HepG2 (cell line): ENCODE data around the gene DIAPH3.

ENCODE experiments used
- AGO2 ChIP-seq: fragments of 200-400 bp; formaldehyde crosslinking; optimal IDR thresholded peaks from 2 replicates; pipeline ENCODE3; 2017; ENCODE audit warnings: mild to moderate bottlenecking, low read depth, low read length, moderate library complexity
- CEBPB ChIP-seq: IDR thresholded peaks from 2 replicates; pipeline ENCODE4 v1.6.1; 2011; ENCODE audit warnings: low read depth, low read length, improper control_type of control experiment, borderline replicate concordance
- GFI1 ChIP-seq: sonication (generic); formaldehyde crosslinking; IDR thresholded peaks from 2 replicates; pipeline ENCODE4 v1.5.0; 2020; ENCODE audit warnings: missing genetic modification reagents, mild to moderate bottlenecking, borderline replicate concordance
- NFE2L2 ChIP-seq: fragments of 150-350 bp; IDR thresholded peaks from 2 replicates; pipeline ENCODE4 v1.6.1; 2014; ENCODE audit warnings: low read length
- SP1 ChIP-seq, 2 experiments: fragments of 450-650 bp in 1 of 2; sonication (generic) in 1 of 2; formaldehyde crosslinking in 1 of 2; IDR thresholded peaks; 2 replicates each; pipeline versions ENCODE4 v1.4.0 to v1.6.1; 2016 to 2020; ENCODE audit warnings: missing genetic modification reagents in 1 of 2
- ZFYVE20 ChIP-seq: sonication (generic); formaldehyde crosslinking; IDR thresholded peaks from 2 replicates; pipeline ENCODE4 v1.8.0; 2023; ENCODE audit warnings: low read depth, mild to moderate bottlenecking, moderate library complexity, missing genetic modification reagents, borderline replicate concordance
- TF ChIP-seq, protein P1 (sequence below): sonication (generic); formaldehyde crosslinking; IDR thresholded peaks from 2 replicates; pipeline ENCODE4 v1.5.0; 2020; ENCODE audit warnings: mild to moderate bottlenecking, missing genetic modification reagents, moderate library complexity
- TF ChIP-seq, protein P2 (sequence below): fragments of 450-650 bp; IDR thresholded peaks from 2 replicates; pipeline ENCODE4 v1.6.1; 2016
- TF ChIP-seq, protein P3 (sequence below): sonication (generic); formaldehyde crosslinking; IDR thresholded peaks from 2 replicates; pipeline ENCODE4 v1.4.0; 2020; ENCODE audit warnings: mild to moderate bottlenecking, missing genetic modification reagents, borderline replicate concordance
- TF ChIP-seq, protein P4 (sequence below): sonication (generic); formaldehyde crosslinking; IDR thresholded peaks from 2 replicates; pipeline ENCODE4 v1.4.0; 2020; ENCODE audit warnings: mild to moderate bottlenecking, missing genetic modification reagents

DNA sequence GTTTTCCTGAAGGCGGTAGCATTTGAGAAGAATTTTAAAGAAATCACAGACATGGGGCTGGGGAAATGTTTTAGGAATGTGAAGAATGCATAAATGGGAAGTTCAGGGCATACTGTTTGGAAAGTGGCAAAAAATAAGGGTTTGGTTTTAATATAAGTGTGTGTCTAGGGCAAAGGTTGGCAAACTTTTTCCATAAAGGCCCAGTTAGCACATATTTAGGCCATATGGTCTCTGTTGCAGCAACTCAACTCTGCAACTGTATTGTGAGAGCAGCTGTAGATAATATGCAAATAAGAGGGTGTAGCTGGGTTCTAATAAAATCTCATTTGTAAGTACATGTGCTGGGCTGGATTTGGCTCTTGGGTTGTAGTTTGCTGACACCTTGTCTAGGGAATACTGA lies 521.9 kb downstream of the DIAPH3 start:
- TF ChIP-seq, protein P1, sequence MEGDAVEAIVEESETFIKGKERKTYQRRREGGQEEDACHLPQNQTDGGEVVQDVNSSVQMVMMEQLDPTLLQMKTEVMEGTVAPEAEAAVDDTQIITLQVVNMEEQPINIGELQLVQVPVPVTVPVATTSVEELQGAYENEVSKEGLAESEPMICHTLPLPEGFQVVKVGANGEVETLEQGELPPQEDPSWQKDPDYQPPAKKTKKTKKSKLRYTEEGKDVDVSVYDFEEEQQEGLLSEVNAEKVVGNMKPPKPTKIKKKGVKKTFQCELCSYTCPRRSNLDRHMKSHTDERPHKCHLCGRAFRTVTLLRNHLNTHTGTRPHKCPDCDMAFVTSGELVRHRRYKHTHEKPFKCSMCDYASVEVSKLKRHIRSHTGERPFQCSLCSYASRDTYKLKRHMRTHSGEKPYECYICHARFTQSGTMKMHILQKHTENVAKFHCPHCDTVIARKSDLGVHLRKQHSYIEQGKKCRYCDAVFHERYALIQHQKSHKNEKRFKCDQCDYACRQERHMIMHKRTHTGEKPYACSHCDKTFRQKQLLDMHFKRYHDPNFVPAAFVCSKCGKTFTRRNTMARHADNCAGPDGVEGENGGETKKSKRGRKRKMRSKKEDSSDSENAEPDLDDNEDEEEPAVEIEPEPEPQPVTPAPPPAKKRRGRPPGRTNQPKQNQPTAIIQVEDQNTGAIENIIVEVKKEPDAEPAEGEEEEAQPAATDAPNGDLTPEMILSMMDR = no peak
- TF ChIP-seq, protein P2, sequence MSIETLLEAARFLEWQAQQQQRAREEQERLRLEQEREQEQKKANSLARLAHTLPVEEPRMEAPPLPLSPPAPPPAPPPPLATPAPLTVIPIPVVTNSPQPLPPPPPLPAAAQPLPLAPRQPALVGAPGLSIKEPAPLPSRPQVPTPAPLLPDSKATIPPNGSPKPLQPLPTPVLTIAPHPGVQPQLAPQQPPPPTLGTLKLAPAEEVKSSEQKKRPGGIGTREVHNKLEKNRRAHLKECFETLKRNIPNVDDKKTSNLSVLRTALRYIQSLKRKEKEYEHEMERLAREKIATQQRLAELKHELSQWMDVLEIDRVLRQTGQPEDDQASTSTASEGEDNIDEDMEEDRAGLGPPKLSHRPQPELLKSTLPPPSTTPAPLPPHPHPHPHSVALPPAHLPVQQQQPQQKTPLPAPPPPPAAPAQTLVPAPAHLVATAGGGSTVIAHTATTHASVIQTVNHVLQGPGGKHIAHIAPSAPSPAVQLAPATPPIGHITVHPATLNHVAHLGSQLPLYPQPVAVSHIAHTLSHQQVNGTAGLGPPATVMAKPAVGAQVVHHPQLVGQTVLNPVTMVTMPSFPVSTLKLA = no peak
- TF ChIP-seq GFI1 = no peak
- no peak for TF ChIP-seq AGO2
- TF ChIP-seq ZFYVE20 (CRISPR knock-in tag) = no peak
- TF ChIP-seq CEBPB = no peak
- no peak for TF ChIP-seq NFE2L2
- TF ChIP-seq, protein P3, sequence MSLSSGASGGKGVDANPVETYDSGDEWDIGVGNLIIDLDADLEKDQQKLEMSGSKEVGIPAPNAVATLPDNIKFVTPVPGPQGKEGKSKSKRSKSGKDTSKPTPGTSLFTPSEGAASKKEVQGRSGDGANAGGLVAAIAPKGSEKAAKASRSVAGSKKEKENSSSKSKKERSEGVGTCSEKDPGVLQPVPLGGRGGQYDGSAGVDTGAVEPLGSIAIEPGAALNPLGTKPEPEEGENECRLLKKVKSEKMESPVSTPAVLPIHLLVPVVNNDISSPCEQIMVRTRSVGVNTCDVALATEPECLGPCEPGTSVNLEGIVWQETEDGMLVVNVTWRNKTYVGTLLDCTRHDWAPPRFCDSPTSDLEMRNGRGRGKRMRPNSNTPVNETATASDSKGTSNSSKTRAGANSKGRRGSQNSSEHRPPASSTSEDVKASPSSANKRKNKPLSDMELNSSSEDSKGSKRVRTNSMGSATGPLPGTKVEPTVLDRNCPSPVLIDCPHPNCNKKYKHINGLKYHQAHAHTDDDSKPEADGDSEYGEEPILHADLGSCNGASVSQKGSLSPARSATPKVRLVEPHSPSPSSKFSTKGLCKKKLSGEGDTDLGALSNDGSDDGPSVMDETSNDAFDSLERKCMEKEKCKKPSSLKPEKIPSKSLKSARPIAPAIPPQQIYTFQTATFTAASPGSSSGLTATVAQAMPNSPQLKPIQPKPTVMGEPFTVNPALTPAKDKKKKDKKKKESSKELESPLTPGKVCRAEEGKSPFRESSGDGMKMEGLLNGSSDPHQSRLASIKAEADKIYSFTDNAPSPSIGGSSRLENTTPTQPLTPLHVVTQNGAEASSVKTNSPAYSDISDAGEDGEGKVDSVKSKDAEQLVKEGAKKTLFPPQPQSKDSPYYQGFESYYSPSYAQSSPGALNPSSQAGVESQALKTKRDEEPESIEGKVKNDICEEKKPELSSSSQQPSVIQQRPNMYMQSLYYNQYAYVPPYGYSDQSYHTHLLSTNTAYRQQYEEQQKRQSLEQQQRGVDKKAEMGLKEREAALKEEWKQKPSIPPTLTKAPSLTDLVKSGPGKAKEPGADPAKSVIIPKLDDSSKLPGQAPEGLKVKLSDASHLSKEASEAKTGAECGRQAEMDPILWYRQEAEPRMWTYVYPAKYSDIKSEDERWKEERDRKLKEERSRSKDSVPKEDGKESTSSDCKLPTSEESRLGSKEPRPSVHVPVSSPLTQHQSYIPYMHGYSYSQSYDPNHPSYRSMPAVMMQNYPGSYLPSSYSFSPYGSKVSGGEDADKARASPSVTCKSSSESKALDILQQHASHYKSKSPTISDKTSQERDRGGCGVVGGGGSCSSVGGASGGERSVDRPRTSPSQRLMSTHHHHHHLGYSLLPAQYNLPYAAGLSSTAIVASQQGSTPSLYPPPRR (CRISPR knock-in tag) = no peak
- TF ChIP-seq, protein P4, sequence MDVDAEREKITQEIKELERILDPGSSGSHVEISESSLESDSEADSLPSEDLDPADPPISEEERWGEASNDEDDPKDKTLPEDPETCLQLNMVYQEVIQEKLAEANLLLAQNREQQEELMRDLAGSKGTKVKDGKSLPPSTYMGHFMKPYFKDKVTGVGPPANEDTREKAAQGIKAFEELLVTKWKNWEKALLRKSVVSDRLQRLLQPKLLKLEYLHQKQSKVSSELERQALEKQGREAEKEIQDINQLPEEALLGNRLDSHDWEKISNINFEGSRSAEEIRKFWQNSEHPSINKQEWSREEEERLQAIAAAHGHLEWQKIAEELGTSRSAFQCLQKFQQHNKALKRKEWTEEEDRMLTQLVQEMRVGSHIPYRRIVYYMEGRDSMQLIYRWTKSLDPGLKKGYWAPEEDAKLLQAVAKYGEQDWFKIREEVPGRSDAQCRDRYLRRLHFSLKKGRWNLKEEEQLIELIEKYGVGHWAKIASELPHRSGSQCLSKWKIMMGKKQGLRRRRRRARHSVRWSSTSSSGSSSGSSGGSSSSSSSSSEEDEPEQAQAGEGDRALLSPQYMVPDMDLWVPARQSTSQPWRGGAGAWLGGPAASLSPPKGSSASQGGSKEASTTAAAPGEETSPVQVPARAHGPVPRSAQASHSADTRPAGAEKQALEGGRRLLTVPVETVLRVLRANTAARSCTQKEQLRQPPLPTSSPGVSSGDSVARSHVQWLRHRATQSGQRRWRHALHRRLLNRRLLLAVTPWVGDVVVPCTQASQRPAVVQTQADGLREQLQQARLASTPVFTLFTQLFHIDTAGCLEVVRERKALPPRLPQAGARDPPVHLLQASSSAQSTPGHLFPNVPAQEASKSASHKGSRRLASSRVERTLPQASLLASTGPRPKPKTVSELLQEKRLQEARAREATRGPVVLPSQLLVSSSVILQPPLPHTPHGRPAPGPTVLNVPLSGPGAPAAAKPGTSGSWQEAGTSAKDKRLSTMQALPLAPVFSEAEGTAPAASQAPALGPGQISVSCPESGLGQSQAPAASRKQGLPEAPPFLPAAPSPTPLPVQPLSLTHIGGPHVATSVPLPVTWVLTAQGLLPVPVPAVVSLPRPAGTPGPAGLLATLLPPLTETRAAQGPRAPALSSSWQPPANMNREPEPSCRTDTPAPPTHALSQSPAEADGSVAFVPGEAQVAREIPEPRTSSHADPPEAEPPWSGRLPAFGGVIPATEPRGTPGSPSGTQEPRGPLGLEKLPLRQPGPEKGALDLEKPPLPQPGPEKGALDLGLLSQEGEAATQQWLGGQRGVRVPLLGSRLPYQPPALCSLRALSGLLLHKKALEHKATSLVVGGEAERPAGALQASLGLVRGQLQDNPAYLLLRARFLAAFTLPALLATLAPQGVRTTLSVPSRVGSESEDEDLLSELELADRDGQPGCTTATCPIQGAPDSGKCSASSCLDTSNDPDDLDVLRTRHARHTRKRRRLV (CRISPR knock-in tag) = no peak
- no peak for TF ChIP-seq SP1 (IDR thresholded peaks at IDR 0.05)
- no peak for TF ChIP-seq SP1 (CRISPR knock-in tag; IDR thresholded peaks at IDR 0.05)
